Measurements from ENCODE around the gene LRRK1.
A peak's percentile ranks its signal among the peaks of the same experiment; 100 is the strongest.
"Not testable (repeated sequence)": the region's sequence is repeated elsewhere in the genome, so short reads cannot be mapped to it uniquely, and the experiment has no call there.

Gene LRRK1

GRCh38 chr15:101093958-101094357 is 174.8 kb downstream of the LRRK1 start:
- Histone ChIP-seq H4K20me1 (ENCODE audit: insufficient read depth, low read length) (no peaks in the 10 kb centered on the region), H3K36me3 (ENCODE audit: insufficient read depth, low read length) (no peaks in the 10 kb centered on the region), H3K4me2 (ENCODE audit: insufficient read depth, low read length) (no peak overlapping the region), H3K79me2 (ENCODE audit: insufficient read depth, low read length) (no peaks in the 10 kb centered on the region), H3K4me1 (ENCODE audit: insufficient read depth, low read length) (peaks cover 4% of the 10 kb centered on the region), H3K4me3 (ENCODE audit: low read depth in 1 of 2, low read length in 2 of 2) (no peak overlapping the region), H3K9me3 (ENCODE audit: insufficient read depth, low read length, severe bottlenecking) (no peaks in the 10 kb centered on the region), H3K27ac (ENCODE audit: low read length) (no peak overlapping the region), H2AFZ (ENCODE audit: low read depth, low read length) (no peak overlapping the region), H3K9ac (ENCODE audit: low read depth, low read length) (no peak overlapping the region), H3K27me3 (ENCODE audit: insufficient read depth, low read length, poor library complexity) (no peaks in the 10 kb centered on the region)
- DNase-seq (no peak), ATAC-seq (ENCODE audit: insufficient read depth, low read depth) (no peak)
- TF ChIP-seq, protein P1, sequence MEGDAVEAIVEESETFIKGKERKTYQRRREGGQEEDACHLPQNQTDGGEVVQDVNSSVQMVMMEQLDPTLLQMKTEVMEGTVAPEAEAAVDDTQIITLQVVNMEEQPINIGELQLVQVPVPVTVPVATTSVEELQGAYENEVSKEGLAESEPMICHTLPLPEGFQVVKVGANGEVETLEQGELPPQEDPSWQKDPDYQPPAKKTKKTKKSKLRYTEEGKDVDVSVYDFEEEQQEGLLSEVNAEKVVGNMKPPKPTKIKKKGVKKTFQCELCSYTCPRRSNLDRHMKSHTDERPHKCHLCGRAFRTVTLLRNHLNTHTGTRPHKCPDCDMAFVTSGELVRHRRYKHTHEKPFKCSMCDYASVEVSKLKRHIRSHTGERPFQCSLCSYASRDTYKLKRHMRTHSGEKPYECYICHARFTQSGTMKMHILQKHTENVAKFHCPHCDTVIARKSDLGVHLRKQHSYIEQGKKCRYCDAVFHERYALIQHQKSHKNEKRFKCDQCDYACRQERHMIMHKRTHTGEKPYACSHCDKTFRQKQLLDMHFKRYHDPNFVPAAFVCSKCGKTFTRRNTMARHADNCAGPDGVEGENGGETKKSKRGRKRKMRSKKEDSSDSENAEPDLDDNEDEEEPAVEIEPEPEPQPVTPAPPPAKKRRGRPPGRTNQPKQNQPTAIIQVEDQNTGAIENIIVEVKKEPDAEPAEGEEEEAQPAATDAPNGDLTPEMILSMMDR (IDR thresholded peaks at IDR 0.05; ENCODE audit: borderline replicate concordance, extremely low read depth, low read length, poor library complexity, severe bottlenecking): no peak
- TF ChIP-seq EZH2 (IDR thresholded peaks at IDR 0.05; ENCODE audit: borderline replicate concordance, low read depth, low read length, severe bottlenecking): no peak

GRCh38 chr15:101095796-101096406 is 176.7 kb downstream of the LRRK1 start:
- H3K4me3 ChIP-seq (ENCODE audit: low read depth in 1 of 2, low read length in 2 of 2); H3K27me3 ChIP-seq (ENCODE audit: insufficient read depth, low read length, poor library complexity); DNase-seq; H3K4me1 ChIP-seq (ENCODE audit: insufficient read depth, low read length); H3K4me2 ChIP-seq (ENCODE audit: insufficient read depth, low read length); H3K79me2 ChIP-seq (ENCODE audit: insufficient read depth, low read length); H2AFZ ChIP-seq (ENCODE audit: low read depth, low read length); H3K9ac ChIP-seq (ENCODE audit: low read depth, low read length); H3K9me3 ChIP-seq (ENCODE audit: insufficient read depth, low read length, severe bottlenecking); H4K20me1 ChIP-seq (ENCODE audit: insufficient read depth, low read length); H3K27ac ChIP-seq (ENCODE audit: low read length); ATAC-seq (ENCODE audit: insufficient read depth, low read depth); H3K36me3 ChIP-seq (ENCODE audit: insufficient read depth, low read length): not testable (repeated sequence)

- Histone ChIP-seq H3K79me2 (ENCODE audit: insufficient read depth, low read length) (no peaks in the 10 kb centered on the region), H3K27ac (ENCODE audit: low read length) (no peak overlapping the region), H3K9me3 (ENCODE audit: insufficient read depth, low read length, severe bottlenecking) (no peaks in the 10 kb centered on the region), H3K27me3 (ENCODE audit: insufficient read depth, low read length, poor library complexity) (no peaks in the 10 kb centered on the region), H3K36me3 (ENCODE audit: insufficient read depth, low read length) (no peaks in the 10 kb centered on the region), H4K20me1 (ENCODE audit: insufficient read depth, low read length) (no peaks in the 10 kb centered on the region), H3K9ac (ENCODE audit: low read depth, low read length) (no peak overlapping the region), H3K4me1 (ENCODE audit: insufficient read depth, low read length) (no peaks in the 10 kb centered on the region), H2AFZ (ENCODE audit: low read depth, low read length) (no peak overlapping the region), H3K4me2 (ENCODE audit: insufficient read depth, low read length) (no peak overlapping the region), H3K4me3 (ENCODE audit: low read depth in 1 of 2, low read length in 2 of 2) (no peak overlapping the region)
- TF ChIP-seq EZH2 (IDR thresholded peaks at IDR 0.05; ENCODE audit: borderline replicate concordance, low read depth, low read length, severe bottlenecking): no peak
- TF ChIP-seq, protein P1 (IDR thresholded peaks at IDR 0.05; ENCODE audit: borderline replicate concordance, extremely low read depth, low read length, poor library complexity, severe bottlenecking): no peak
- DNase-seq: no peak
- ATAC-seq (ENCODE audit: insufficient read depth, low read depth): no peak
Measured at GRCh38 chr15:101097111-101097510, 178.0 kb downstream of the LRRK1 start.

- no peak overlapping the region for H3K9ac ChIP-seq (ENCODE audit: low read depth, low read length)
- H3K9me3 ChIP-seq (ENCODE audit: insufficient read depth, low read length, severe bottlenecking): no peaks in the 10 kb centered on the region
- H3K4me2 ChIP-seq (ENCODE audit: insufficient read depth, low read length): no peak overlapping the region
- no peaks in the 10 kb centered on the region for H3K27me3 ChIP-seq (ENCODE audit: insufficient read depth, low read length, poor library complexity)
- H3K79me2 ChIP-seq (ENCODE audit: insufficient read depth, low read length): no peaks in the 10 kb centered on the region
- no peaks in the 10 kb centered on the region for H3K36me3 ChIP-seq (ENCODE audit: insufficient read depth, low read length)
- H3K4me1 ChIP-seq (ENCODE audit: insufficient read depth, low read length): no peaks in the 10 kb centered on the region
- no peak overlapping the region for H2AFZ ChIP-seq (ENCODE audit: low read depth, low read length)
- no peak overlapping the region for H3K4me3 ChIP-seq (ENCODE audit: low read depth in 1 of 2, low read length in 2 of 2)
- TF ChIP-seq EZH2 (IDR thresholded peaks at IDR 0.05; ENCODE audit: borderline replicate concordance, low read depth, low read length, severe bottlenecking): no peak
- TF ChIP-seq, protein P1 (IDR thresholded peaks at IDR 0.05; ENCODE audit: borderline replicate concordance, extremely low read depth, low read length, poor library complexity, severe bottlenecking): peak; percentile 13
- DNase-seq: no peak
- H4K20me1 ChIP-seq (ENCODE audit: insufficient read depth, low read length): no peaks in the 10 kb centered on the region
- H3K27ac ChIP-seq (ENCODE audit: low read length): no peak overlapping the region
- no peak for ATAC-seq (ENCODE audit: insufficient read depth, low read depth)
Measured at GRCh38 chr15:101099183-101099582, 180.0 kb downstream of the LRRK1 start.
